ENCODE measurements around the gene PLEKHA4. TPM values are rescaled to one million over a fixed set of nuclear protein-coding genes. Genes with fewer than 3 reads are reported as not detected.

Gene PLEKHA4
- total RNA-seq, 1 experiment from 2014 or later, result 14.8 TPM

DNA sequence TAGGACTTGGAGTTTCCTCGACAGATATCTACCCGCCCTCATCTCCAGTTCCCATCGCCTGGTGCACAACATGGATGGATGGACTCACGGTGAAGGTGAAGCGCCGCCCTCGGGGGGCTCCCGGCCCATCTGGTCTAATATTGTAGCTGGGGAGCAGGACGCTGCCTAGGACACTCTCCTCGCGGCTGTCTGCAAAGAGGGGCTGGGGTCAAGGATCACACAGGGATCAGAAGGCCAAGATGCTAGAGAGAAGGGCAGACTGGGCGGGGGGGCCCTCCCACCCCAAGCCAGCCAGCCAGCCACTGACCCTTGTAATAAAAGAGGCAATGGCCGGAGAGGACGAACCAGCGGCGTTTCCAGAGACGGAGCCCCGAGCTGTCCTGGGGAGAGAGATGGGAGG is 7.1 kb downstream of the PLEKHA4 start:
- Mint-ChIP-seq H3K36me3 (peaks cover 3% of the 10 kb centered on the region; the same call in 1 of the 2 replicates), H3K9me3 (no peaks in the 10 kb centered on the region), H3K4me3 (no peak overlapping the region), H3K27me3 (ENCODE audit: low read depth) (no peaks in the 10 kb centered on the region; the same call in none of the 2 replicates), H3K27ac (peak overlapping the region; percentile 34; the same call in 1 of the 2 replicates), H3K4me1 (peaks cover 10% of the 10 kb centered on the region)
- ChIA-PET CTCF (interaction anchor here (1.4 kb wide), 1 partner anchor 16 kb away, joined by 3 read pairs; no protein-coding TSS in a partner anchor), POLR2A (no interaction called here)
- ATAC-seq (no peak), DNase-seq (ENCODE audit: low spot score) (no peak)
- TF ChIP-seq, protein P1, sequence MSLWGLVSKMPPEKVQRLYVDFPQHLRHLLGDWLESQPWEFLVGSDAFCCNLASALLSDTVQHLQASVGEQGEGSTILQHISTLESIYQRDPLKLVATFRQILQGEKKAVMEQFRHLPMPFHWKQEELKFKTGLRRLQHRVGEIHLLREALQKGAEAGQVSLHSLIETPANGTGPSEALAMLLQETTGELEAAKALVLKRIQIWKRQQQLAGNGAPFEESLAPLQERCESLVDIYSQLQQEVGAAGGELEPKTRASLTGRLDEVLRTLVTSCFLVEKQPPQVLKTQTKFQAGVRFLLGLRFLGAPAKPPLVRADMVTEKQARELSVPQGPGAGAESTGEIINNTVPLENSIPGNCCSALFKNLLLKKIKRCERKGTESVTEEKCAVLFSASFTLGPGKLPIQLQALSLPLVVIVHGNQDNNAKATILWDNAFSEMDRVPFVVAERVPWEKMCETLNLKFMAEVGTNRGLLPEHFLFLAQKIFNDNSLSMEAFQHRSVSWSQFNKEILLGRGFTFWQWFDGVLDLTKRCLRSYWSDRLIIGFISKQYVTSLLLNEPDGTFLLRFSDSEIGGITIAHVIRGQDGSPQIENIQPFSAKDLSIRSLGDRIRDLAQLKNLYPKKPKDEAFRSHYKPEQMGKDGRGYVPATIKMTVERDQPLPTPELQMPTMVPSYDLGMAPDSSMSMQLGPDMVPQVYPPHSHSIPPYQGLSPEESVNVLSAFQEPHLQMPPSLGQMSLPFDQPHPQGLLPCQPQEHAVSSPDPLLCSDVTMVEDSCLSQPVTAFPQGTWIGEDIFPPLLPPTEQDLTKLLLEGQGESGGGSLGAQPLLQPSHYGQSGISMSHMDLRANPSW (CRISPR knock-in tag; conservative IDR thresholded peaks at IDR 0.05; ENCODE audit: low read depth), result no peak
- TF ChIP-seq ZBTB21 (CRISPR knock-in tag; IDR thresholded peaks at IDR 0.05; ENCODE audit: borderline replicate concordance) (no peak), ZNF671 (CRISPR knock-in tag; IDR thresholded peaks at IDR 0.05) (no peak)

- Mint-ChIP-seq H3K4me3 (no peak overlapping the region), H3K27ac (peak overlapping the region; percentile 45), H3K4me1 (peaks cover 10% of the 10 kb centered on the region), H3K9me3 (no peaks in the 10 kb centered on the region), H3K36me3 (peaks cover 3% of the 10 kb centered on the region; the same call in 1 of the 2 replicates), H3K27me3 (ENCODE audit: low read depth) (no peaks in the 10 kb centered on the region; the same call in none of the 2 replicates)
- ChIA-PET CTCF (interaction anchor here (0.9 to 1.1 kb wide), 4 partner anchors 17 to 172 kb away, joined by 3 to 7 read pairs (median 6); partner anchors contain the start of gene CGB2), POLR2A (interaction anchor here (1.1 kb wide), 1 partner anchor 41 kb away, joined by 3 read pairs; no protein-coding TSS in a partner anchor)
- peak; percentile 77 for ATAC-seq
- TF ChIP-seq, protein P2, sequence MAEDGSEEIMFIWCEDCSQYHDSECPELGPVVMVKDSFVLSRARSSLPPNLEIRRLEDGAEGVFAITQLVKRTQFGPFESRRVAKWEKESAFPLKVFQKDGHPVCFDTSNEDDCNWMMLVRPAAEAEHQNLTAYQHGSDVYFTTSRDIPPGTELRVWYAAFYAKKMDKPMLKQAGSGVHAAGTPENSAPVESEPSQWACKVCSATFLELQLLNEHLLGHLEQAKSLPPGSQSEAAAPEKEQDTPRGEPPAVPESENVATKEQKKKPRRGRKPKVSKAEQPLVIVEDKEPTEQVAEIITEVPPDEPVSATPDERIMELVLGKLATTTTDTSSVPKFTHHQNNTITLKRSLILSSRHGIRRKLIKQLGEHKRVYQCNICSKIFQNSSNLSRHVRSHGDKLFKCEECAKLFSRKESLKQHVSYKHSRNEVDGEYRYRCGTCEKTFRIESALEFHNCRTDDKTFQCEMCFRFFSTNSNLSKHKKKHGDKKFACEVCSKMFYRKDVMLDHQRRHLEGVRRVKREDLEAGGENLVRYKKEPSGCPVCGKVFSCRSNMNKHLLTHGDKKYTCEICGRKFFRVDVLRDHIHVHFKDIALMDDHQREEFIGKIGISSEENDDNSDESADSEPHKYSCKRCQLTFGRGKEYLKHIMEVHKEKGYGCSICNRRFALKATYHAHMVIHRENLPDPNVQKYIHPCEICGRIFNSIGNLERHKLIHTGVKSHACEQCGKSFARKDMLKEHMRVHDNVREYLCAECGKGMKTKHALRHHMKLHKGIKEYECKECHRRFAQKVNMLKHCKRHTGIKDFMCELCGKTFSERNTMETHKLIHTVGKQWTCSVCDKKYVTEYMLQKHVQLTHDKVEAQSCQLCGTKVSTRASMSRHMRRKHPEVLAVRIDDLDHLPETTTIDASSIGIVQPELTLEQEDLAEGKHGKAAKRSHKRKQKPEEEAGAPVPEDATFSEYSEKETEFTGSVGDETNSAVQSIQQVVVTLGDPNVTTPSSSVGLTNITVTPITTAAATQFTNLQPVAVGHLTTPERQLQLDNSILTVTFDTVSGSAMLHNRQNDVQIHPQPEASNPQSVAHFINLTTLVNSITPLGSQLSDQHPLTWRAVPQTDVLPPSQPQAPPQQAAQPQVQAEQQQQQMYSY (CRISPR knock-in tag; IDR thresholded peaks at IDR 0.05), result no peak
- peak; percentile 54; the same call in 1 of the 2 replicates for TF ChIP-seq SP1 (CRISPR knock-in tag; conservative IDR thresholded peaks at IDR 0.05)
- DNase-seq (ENCODE audit: low spot score), result peak; percentile 82
Measured at GRCh38 chr19:48859711-48860572, 8.5 kb downstream of the PLEKHA4 start.

DNA sequence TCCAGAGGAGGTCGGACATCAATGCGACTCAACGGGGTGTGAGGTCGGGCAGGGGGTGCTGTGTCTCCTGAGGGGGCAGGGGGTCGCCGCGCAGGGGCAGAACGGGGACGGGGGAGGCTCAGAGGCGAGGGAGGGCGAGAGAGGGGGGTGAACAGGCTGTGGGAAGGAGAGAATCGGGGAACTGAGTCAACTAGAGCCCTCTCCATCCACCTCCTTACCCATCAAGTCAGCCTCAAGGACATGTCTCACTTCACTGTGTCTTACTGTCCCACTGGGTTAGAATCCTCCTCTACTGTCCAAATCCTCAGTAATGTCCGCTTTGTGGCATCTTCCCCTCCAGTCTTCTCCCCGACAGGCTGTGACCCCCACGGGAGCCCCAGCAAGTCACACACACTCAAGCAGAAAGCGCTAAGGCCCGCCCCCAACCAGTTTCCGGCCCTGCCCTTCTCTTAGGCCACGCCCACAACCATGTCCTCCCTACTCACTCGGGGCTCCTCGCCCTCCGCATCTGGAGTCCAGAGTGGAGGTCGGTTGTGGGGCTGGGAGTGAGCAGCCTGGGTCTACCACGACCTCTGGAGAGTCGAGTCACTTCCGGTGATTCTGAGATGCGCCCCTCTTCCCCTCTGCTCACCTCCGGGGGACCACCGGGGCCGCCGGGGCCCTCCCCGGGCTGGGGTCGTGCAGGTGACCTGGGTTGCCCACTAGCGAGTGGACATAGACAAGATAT is 9.3 kb downstream of the PLEKHA4 start:
- Mint-ChIP-seq H3K4me1 (peaks cover 10% of the 10 kb centered on the region), H3K27ac (peak overlapping the region; percentile 87; the same call in 1 of the 2 replicates), H3K27me3 (ENCODE audit: low read depth) (no peaks in the 10 kb centered on the region; the same call in 1 of the 2 replicates), H3K9me3 (no peaks in the 10 kb centered on the region), H3K36me3 (no peaks in the 10 kb centered on the region), H3K4me3 (peak overlapping the region; percentile 50)
- TF ChIP-seq NFE2L1 (CRISPR knock-in tag; IDR thresholded peaks at IDR 0.05) (no peak), NR3C1 (CRISPR knock-in tag; conservative IDR thresholded peaks at IDR 0.05; ENCODE audit: low read depth) (no peak), NR2C2 (CRISPR knock-in tag; IDR thresholded peaks at IDR 0.05) (no peak), NFATC4 (CRISPR knock-in tag; IDR thresholded peaks at IDR 0.05) (no peak)
- ChIA-PET POLR2A (interaction anchor here (0.6 to 1.1 kb wide), 4 partner anchors 41 to 1010 kb away, joined by 3 to 4 read pairs (median 4); partner anchors contain the start of gene NUCB1), CTCF (interaction anchor here (0.8 to 1.5 kb wide), 7 partner anchors 14 to 134 kb away, joined by 3 to 10 read pairs (median 7); partner anchors contain the start of genes GYS1 and RUVBL2)
- DNase-seq (ENCODE audit: low spot score) (peak; percentile 76), ATAC-seq (peak; percentile 43)

All from WTC11 (cell line).